HCT116 (cell line): ENCODE data around the gene UMODL1.

Experiments used
- CEBPB ChIP-seq: IDR thresholded peaks from 2 replicates; pipeline ENCODE4 v1.6.1; 2012; ENCODE audit warnings: low read depth
- EZH2 ChIP-seq: fragments of 200-600 bp; sonication (generic); IDR thresholded peaks from 2 replicates; pipeline ENCODE4 v1.6.1; 2017; ENCODE audit warnings: antibody characterized with exemption, mixed run types
- EZH2phosphoT487 ChIP-seq: fragments of 200-600 bp; IDR thresholded peaks from 2 replicates; pipeline ENCODE4 v1.6.1; 2018; ENCODE audit warnings: antibody characterized with exemption, borderline replicate concordance
- JUND ChIP-seq: IDR thresholded peaks from 2 replicates; pipeline ENCODE4 v1.6.1; 2012
- POLR2A ChIP-seq: IDR thresholded peaks from 2 replicates; pipeline ENCODE4 v1.7.0; 2011; ENCODE audit warnings: borderline replicate concordance; ENCODE audit not compliant: insufficient read depth, insufficient read length; ENCODE audit errors: extremely low read depth
- POLR2AphosphoS5 ChIP-seq: IDR thresholded peaks from 2 replicates; pipeline ENCODE4 v1.6.1; 2011; ENCODE audit warnings: mild to moderate bottlenecking, low read depth, low read length, moderate library complexity
- RAD21 ChIP-seq: IDR thresholded peaks from 2 replicates; pipeline ENCODE4 v1.6.1; 2012; ENCODE audit warnings: low read depth, mild to moderate bottlenecking
- SIN3A ChIP-seq: IDR thresholded peaks from 2 replicates; pipeline ENCODE4 v1.6.1; 2012; ENCODE audit warnings: low read depth
- YY1 ChIP-seq: IDR thresholded peaks from 2 replicates; pipeline ENCODE4 v1.6.1; 2011; ENCODE audit warnings: low read length, low read depth, moderate library complexity, mild to moderate bottlenecking; ENCODE audit not compliant: insufficient replicate concordance; ENCODE audit errors: extremely low read depth
- TF ChIP-seq, protein P1 (sequence below), 3 experiments: fragments of 200-600 bp in 1 of 3; sonication (generic) in 1 of 3; IDR thresholded peaks in 2 of 3; conservative IDR thresholded peaks in 1 of 3; 2 replicates each; pipeline ENCODE4 v1.5.1; 2012 to 2017; ENCODE audit warnings: low read depth in 2 of 3, low read length in 2 of 3, antibody characterized with exemption in 1 of 3, borderline replicate concordance in 1 of 3, control low read depth in 1 of 3, mild to moderate bottlenecking in 1 of 3, mixed read lengths in 1 of 3, mixed run types in 1 of 3, moderate library complexity in 1 of 3; ENCODE audit not compliant: insufficient read depth in 1 of 3
- TF ChIP-seq, protein P2 (sequence below): IDR thresholded peaks from 2 replicates; pipeline ENCODE4 v1.6.1; 2012
- TF ChIP-seq, protein P3 (sequence below): IDR thresholded peaks from 2 replicates; pipeline ENCODE4 v1.6.1; 2012; ENCODE audit warnings: low read depth

DNA sequence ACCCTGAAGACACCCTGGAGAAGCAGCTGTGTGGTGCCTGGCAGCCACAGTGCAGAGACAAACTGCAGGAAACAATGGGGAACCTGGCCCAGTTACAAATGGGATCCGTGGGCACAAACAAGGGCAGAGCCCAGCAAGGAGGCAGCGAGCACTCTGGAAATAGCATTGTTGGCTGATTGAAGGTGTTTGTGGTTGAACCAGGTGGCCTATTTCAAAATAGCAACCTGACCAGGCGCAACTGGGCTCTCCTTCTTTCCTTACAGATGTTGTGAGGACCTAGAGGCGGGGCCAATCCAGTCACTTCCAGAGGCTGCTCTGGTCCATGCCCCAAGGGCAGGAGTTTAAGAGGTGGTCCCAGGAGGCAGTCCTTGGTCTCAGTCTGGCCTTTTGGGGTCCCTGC is 39.3 kb upstream of the UMODL1 start:
- TF ChIP-seq YY1 (no peak), POLR2A (no peak), EZH2phosphoT487 (no peak), POLR2AphosphoS5 (no peak), CEBPB (no peak), SIN3A (no peak), EZH2 (no peak), JUND (no peak), RAD21 (no peak)
- TF ChIP-seq, protein P1, sequence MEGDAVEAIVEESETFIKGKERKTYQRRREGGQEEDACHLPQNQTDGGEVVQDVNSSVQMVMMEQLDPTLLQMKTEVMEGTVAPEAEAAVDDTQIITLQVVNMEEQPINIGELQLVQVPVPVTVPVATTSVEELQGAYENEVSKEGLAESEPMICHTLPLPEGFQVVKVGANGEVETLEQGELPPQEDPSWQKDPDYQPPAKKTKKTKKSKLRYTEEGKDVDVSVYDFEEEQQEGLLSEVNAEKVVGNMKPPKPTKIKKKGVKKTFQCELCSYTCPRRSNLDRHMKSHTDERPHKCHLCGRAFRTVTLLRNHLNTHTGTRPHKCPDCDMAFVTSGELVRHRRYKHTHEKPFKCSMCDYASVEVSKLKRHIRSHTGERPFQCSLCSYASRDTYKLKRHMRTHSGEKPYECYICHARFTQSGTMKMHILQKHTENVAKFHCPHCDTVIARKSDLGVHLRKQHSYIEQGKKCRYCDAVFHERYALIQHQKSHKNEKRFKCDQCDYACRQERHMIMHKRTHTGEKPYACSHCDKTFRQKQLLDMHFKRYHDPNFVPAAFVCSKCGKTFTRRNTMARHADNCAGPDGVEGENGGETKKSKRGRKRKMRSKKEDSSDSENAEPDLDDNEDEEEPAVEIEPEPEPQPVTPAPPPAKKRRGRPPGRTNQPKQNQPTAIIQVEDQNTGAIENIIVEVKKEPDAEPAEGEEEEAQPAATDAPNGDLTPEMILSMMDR (IDR thresholded peaks at IDR 0.05 in 2 of 3, conservative IDR thresholded peaks at IDR 0.05 in 1 of 3; ENCODE audit: borderline replicate concordance in 1 of 3, insufficient read depth in 1 of 3, low read depth in 2 of 3, low read length in 2 of 3), result no peak
- TF ChIP-seq, protein P2, sequence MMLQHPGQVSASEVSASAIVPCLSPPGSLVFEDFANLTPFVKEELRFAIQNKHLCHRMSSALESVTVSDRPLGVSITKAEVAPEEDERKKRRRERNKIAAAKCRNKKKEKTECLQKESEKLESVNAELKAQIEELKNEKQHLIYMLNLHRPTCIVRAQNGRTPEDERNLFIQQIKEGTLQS, result no peak
- TF ChIP-seq, protein P3, sequence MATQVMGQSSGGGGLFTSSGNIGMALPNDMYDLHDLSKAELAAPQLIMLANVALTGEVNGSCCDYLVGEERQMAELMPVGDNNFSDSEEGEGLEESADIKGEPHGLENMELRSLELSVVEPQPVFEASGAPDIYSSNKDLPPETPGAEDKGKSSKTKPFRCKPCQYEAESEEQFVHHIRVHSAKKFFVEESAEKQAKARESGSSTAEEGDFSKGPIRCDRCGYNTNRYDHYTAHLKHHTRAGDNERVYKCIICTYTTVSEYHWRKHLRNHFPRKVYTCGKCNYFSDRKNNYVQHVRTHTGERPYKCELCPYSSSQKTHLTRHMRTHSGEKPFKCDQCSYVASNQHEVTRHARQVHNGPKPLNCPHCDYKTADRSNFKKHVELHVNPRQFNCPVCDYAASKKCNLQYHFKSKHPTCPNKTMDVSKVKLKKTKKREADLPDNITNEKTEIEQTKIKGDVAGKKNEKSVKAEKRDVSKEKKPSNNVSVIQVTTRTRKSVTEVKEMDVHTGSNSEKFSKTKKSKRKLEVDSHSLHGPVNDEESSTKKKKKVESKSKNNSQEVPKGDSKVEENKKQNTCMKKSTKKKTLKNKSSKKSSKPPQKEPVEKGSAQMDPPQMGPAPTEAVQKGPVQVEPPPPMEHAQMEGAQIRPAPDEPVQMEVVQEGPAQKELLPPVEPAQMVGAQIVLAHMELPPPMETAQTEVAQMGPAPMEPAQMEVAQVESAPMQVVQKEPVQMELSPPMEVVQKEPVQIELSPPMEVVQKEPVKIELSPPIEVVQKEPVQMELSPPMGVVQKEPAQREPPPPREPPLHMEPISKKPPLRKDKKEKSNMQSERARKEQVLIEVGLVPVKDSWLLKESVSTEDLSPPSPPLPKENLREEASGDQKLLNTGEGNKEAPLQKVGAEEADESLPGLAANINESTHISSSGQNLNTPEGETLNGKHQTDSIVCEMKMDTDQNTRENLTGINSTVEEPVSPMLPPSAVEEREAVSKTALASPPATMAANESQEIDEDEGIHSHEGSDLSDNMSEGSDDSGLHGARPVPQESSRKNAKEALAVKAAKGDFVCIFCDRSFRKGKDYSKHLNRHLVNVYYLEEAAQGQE, result no peak
